Heart left ventricle (tissue), 16 donors: ENCODE results near the gene ZNF45. TPM values are rescaled to one million over a fixed set of nuclear protein-coding genes. Genes with fewer than 3 reads are reported as not detected.

Source experiments
- ATAC-seq, 4 donors: fragments of 200-7000 bp; cut with Tn5 transposase; one replicate each; pipeline ENCODE4 v1.9.1; 2020 to 2022; ENCODE audit warnings: moderate library complexity in 4 of 4, mild to moderate bottlenecking in 3 of 4, moderate number of reproducible peaks in 1 of 4
- DNase-seq, 5 donors: peaks; one replicate each; pipeline ENCODE4 v3.0.0-alpha.2; 2020
- H3K27ac ChIP-seq, 12 donors: fragments of 200-600 bp; sonication (generic) in 4 of 12; one replicate each; pipeline versions ENCODE4 v1.5.0 to v1.8.0; 2016 to 2022; ENCODE audit warnings: mild to moderate bottlenecking in 2 of 12
- H3K27me3 ChIP-seq, 9 donors: fragments of 200-600 bp; sonication (generic) in 2 of 9; one replicate each; pipeline versions ENCODE4 v1.5.1 to v1.8.0; 2016 to 2022; ENCODE audit warnings: mild to moderate bottlenecking in 3 of 9
- H3K36me3 ChIP-seq, 9 donors: fragments of 200-600 bp; sonication (generic) in 2 of 9; one replicate each; pipeline versions ENCODE4 v1.5.0 to v1.8.0; 2018 to 2022; ENCODE audit warnings: mild to moderate bottlenecking in 2 of 9
- H3K4me1 ChIP-seq, 12 donors: fragments of 200-600 bp; sonication (generic) in 4 of 12; one replicate each; pipeline versions ENCODE4 v1.5.0 to v1.8.0; 2016 to 2022; ENCODE audit warnings: mild to moderate bottlenecking in 3 of 12
- H3K4me3 ChIP-seq, 12 donors: fragments of 200-600 bp; sonication (generic) in 4 of 12; one replicate each; pipeline versions ENCODE4 v1.5.0 to v1.8.0; 2017 to 2022; ENCODE audit warnings: mild to moderate bottlenecking in 9 of 12, moderate library complexity in 4 of 12
- H3K9me3 ChIP-seq, 12 donors: fragments of 200-600 bp; sonication (generic) in 4 of 12; one replicate each; pipeline versions ENCODE4 v1.5.0 to v1.8.0; 2016 to 2022; ENCODE audit warnings: mild to moderate bottlenecking in 1 of 12
- CTCF ChIP-seq, 12 donors: fragments of 200-600 bp; sonication (generic) in 4 of 12; IDR thresholded peaks; one replicate each; pipeline versions ENCODE4 v1.5.0 to v1.8.0; 2018 to 2022; ENCODE audit warnings: antibody characterized with exemption in 12 of 12, mild to moderate bottlenecking in 5 of 12
- POLR2A ChIP-seq, 2 donors: fragments of 450-650 bp; IDR thresholded peaks; one replicate each; pipeline ENCODE4 v1.6.1; 2017; ENCODE audit warnings: antibody characterized with exemption in 2 of 2, mild to moderate bottlenecking in 2 of 2, moderate library complexity in 2 of 2
- WGBS, 4 donors: extraction: QIAGEN DNeasy Blood & Tissue Kit in 2 of 4; methylation state at CpG; one replicate each; pipeline versions ENCODE4 v1.1.5 to v1.1.7; 2013 to 2018; 5-methylcytosine and 5-hydroxymethylcytosine counted together
- intact Hi-C, 10 donors: fragments of 100-400 bp; cut with DNase I; formaldehyde crosslinking; loops; one replicate each; pipeline versions ENCODE4 v1.11.1 to v1.14.2; 2022
- polyA plus RNA-seq, 2 donors: library from polyadenylated mRNA; stranded (reverse); fragments of 200-250 nt; gene quantifications; one replicate each; pipeline ENCODE4 v1.2.3, GENCODE V29; 2013
- total RNA-seq, 9 donors: library from RNA; depleted of rRNA in 2 of 9; stranded (reverse); fragments of >200 nt in 2 of 9; fragmentation: NEBNext Ultra II Directional in 3 of 9; extraction: Animal tissue kit (Norgen Biotek cat#: 25700) in 3 of 9; gene quantifications; one replicate each; pipeline versions ENCODE4 v1.1.0 to v1.2.4, GENCODE V29; 2016 to 2023
- donor health status: ischemic (EF 13 %, LVEDD 7.1; RV severe dilation, severe dysfunction).
- donor health status: healthy with polysubstance abuse.
- donor health status: DM: no; HTN: yes; CAD: no.
- donor health status: DM: no; HTN: no; CAD: no.
- donor health status: ischemic (EF 25% LVEDD 6.9; RV normal size, moderate dysfunction).
- donor health status: ischemic (EF 25% LVEDD 5.7; RV mildly dilated, moderate dysfunction).
- donor health status: healthy.
- donor health status: DM: yes; HTN: yes; CAD: no.
- donor health status: ischemic (EF 35%, LVEDD 5.7; RV mildly dilated, moderate dysfunction).
- donor health status: nonischemic (EF 11% LVEDD 7.7; RV severe dilation, severe dysfunction).
- donor health status: DM: yes; HTN: yes; CAD: no.
- donor health status: PGD.
- donor health status: ischemic (EF 29% LVEDD 5.4; RV normal size, mild dysfunction).
- donor health status: nonischemic (EF 23%, LVEDD 6.1; RV moderate dilation, normal function).

The ZNF45 gene
- total and polyA plus RNA-seq, 11 donors: 2.4 to 9.9 (median 7.0) TPM

- DNase-seq (no peak), ATAC-seq (no peak)
- no peaks in the 10 kb centered on the region for H3K4me1 ChIP-seq
- H3K27me3 ChIP-seq: no peaks in the 10 kb centered on the region
- H3K4me3 ChIP-seq: no peak overlapping the region
- no peak overlapping the region for H3K27ac ChIP-seq
- WGBS, 4 donors: 59 to 72% (median 66%) methylated on average over 5 of the region's 5 CpGs
- TF ChIP-seq CTCF (IDR thresholded peaks at IDR 0.05) (no peak), POLR2A (IDR thresholded peaks at IDR 0.05) (no peak)
- H3K36me3 ChIP-seq: no peaks in the 10 kb centered on the region
- H3K9me3 ChIP-seq: peaks cover 0 to 15% (median 0%) of the 10 kb centered on the region in 12 donors
- intact Hi-C loops: loop anchor here in 1 of 10 donors (10.0 kb wide), 1 partner anchor 106 kb away; no protein-coding TSS in a partner anchor
These were observed 6.1 kb upstream of the ZNF45 start for GRCh38 chr19:43941209-43941608.

GRCh38 chr19:43940719-43941118 is 5.6 kb upstream of the ZNF45 start:
- DNase-seq (no peak), ATAC-seq (no peak)
- no peaks in the 10 kb centered on the region for H3K27me3 ChIP-seq
- no peak overlapping the region for H3K27ac ChIP-seq
- intact Hi-C loops: loop anchor here in 1 of 10 donors (10.0 kb wide), 1 partner anchor 106 kb away; no protein-coding TSS in a partner anchor
- H3K4me3 ChIP-seq: no peak overlapping the region
- 74 to 82% (median 76%) methylated on average over 4 of the region's 4 CpGs for WGBS, 4 donors
- H3K9me3 ChIP-seq: peaks cover 0 to 13% (median 0%) of the 10 kb centered on the region in 12 donors
- peaks cover 0 to 3% (median 0%) of the 10 kb centered on the region in 12 donors for H3K4me1 ChIP-seq
- TF ChIP-seq CTCF (IDR thresholded peaks at IDR 0.05) (no peak), POLR2A (IDR thresholded peaks at IDR 0.05) (no peak)
- no peaks in the 10 kb centered on the region for H3K36me3 ChIP-seq

GRCh38 chr19:43939557-43940260 is 4.6 kb upstream of the ZNF45 start:
- no peak overlapping the region for H3K4me3 ChIP-seq
- 66 to 73% (median 68%) methylated on average over 3 of the region's 3 CpGs for WGBS, 4 donors
- H3K27me3 ChIP-seq: no peaks in the 10 kb centered on the region
- no peak for ATAC-seq
- peaks cover 0 to 13% (median 0%) of the 10 kb centered on the region in 12 donors for H3K9me3 ChIP-seq
- no peaks in the 10 kb centered on the region for H3K36me3 ChIP-seq
- no peak for DNase-seq
- H3K4me1 ChIP-seq: peaks cover 0 to 5% (median 0%) of the 10 kb centered on the region in 12 donors
- intact Hi-C loops: loop anchor here in 2 of 10 donors (5.0 to 10.0 kb wide), 3 partner anchors 37 to 115 kb away; partner anchors contain the start of gene ZNF283 (in 1 of the 2)
- TF ChIP-seq POLR2A (IDR thresholded peaks at IDR 0.05) (no peak), CTCF (IDR thresholded peaks at IDR 0.05) (no peak)
- H3K27ac ChIP-seq: no peak overlapping the region

GRCh38 chr19:43936188-43936587 is 1.1 kb upstream of the ZNF45 start:
- TF ChIP-seq CTCF (IDR thresholded peaks at IDR 0.05) (no peak), POLR2A (IDR thresholded peaks at IDR 0.05) (no peak)
- Histone ChIP-seq H3K4me1 (peaks cover 0 to 21% (median 12%) of the 10 kb centered on the region in 12 donors), H3K27ac (no peak overlapping the region), H3K4me3 (no peak overlapping the region), H3K9me3 (peaks cover 0 to 13% (median 0%) of the 10 kb centered on the region in 12 donors), H3K27me3 (no peaks in the 10 kb centered on the region), H3K36me3 (peaks cover 0 to 20% (median 19%) of the 10 kb centered on the region in 9 donors)
- no peak for DNase-seq
- intact Hi-C loops: loop anchor here in 1 of 10 donors (5.0 to 10.0 kb wide), 2 partner anchors 34 to 111 kb away; partner anchors contain the start of gene ZNF283
- ATAC-seq: no peak
- 70 to 80% (median 74%) methylated on average over 5 of the region's 5 CpGs for WGBS, 4 donors
